RKO (cell line): Measurements from ENCODE around the gene NFATC2IP.
"Not testable (repeated sequence)": the region's sequence is repeated elsewhere in the genome, so short reads cannot be mapped to it uniquely, and the experiment has no call there.

Experiments used
- DNase-seq: peaks from one replicate; pipeline ENCODE4 v3.0.0-alpha.2; 2016; ENCODE audit warnings: low spot score

NFATC2IP gene

DNA sequence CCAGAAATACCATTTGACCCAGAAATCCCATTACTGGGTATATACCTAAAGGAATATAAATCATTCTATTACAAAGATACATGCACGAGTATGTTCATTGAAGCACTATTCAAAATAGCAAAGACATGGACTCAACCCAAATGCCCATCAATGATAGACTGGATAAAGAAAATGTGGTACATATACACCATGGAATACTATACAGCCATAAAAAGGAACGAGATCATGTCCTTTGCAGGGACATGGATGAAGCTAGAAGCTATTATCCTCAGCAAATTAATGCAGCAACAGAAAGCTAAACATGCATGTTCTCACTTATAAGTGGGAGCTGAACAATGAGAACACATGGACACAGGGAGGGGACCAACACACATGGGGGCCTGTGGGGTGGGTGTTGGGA, 24.5 kb upstream of the NFATC2IP start:
- not testable (repeated sequence) for DNase-seq

GRCh38 chr16:28927815-28928214, 22.9 kb upstream of the NFATC2IP start:
- DNase-seq: no peak

DNA sequence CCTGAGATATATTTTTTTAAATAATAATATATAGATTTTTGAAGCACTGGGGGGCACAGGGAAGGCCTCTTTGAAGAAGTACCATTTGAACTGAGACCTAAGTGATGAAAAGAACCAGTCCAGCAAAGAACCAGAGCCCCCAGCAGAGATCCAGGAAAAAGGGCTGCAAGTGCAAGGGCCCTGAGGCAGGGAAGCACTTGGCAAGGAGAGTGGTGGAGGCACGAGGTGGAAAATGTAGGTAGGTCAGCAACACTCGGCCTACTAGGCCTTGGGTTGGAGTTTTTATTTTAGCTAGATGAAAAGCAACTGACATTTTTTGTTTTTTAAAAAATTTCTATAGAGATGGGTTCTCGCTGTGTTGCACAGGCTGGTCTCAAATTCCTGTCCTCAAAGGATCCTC, 20.5 kb upstream of the NFATC2IP start:
- DNase-seq: no peak

GRCh38 chr16:28930652-28931051, 20.1 kb upstream of the NFATC2IP start:
- no peak for DNase-seq

GRCh38 chr16:28931801-28932225, 18.9 kb upstream of the NFATC2IP start, which contains the start of gene CD19:
Gene CD19 (plus strand): TSS chr16:28931971. CDS start chr16:28932001, 30 bp downstream.
- no peak for DNase-seq

DNA sequence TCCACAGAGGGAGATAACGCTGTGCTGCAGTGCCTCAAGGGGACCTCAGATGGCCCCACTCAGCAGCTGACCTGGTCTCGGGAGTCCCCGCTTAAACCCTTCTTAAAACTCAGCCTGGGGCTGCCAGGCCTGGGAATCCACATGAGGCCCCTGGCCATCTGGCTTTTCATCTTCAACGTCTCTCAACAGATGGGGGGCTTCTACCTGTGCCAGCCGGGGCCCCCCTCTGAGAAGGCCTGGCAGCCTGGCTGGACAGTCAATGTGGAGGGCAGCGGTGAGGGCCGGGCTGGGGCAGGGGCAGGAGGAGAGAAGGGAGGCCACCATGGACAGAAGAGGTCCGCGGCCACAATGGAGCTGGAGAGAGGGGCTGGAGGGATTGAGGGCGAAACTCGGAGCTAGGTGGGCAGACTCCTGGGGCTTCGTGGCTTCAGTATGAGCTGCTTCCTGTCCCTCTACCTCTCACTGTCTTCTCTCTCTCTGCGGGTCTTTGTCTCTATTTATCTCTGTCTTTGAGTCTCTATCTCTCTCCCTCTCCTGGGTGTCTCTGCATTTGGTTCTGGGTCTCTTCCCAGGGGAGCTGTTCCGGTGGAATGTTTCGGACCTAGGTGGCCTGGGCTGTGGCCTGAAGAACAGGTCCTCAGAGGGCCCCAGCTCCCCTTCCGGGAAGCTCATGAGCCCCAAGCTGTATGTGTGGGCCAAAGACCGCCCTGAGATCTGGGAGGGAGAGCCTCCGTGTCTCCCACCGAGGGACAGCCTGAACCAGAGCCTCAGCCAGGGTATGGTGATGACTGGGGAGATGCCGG, 18.2 kb upstream of the NFATC2IP start:
- no peak for DNase-seq

DNA sequence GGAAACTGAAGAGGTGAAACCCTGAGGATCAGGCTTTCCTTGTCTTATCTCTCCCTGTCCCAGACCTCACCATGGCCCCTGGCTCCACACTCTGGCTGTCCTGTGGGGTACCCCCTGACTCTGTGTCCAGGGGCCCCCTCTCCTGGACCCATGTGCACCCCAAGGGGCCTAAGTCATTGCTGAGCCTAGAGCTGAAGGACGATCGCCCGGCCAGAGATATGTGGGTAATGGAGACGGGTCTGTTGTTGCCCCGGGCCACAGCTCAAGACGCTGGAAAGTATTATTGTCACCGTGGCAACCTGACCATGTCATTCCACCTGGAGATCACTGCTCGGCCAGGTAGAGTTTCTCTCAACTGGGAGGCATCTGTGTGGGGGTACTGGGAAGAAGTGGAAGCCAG, 17.6 kb upstream of the NFATC2IP start:
- no peak for DNase-seq

- DNase-seq: no peak
Observed at GRCh38 chr16:28935346-28935745, 15.4 kb upstream of the NFATC2IP start.

DNA sequence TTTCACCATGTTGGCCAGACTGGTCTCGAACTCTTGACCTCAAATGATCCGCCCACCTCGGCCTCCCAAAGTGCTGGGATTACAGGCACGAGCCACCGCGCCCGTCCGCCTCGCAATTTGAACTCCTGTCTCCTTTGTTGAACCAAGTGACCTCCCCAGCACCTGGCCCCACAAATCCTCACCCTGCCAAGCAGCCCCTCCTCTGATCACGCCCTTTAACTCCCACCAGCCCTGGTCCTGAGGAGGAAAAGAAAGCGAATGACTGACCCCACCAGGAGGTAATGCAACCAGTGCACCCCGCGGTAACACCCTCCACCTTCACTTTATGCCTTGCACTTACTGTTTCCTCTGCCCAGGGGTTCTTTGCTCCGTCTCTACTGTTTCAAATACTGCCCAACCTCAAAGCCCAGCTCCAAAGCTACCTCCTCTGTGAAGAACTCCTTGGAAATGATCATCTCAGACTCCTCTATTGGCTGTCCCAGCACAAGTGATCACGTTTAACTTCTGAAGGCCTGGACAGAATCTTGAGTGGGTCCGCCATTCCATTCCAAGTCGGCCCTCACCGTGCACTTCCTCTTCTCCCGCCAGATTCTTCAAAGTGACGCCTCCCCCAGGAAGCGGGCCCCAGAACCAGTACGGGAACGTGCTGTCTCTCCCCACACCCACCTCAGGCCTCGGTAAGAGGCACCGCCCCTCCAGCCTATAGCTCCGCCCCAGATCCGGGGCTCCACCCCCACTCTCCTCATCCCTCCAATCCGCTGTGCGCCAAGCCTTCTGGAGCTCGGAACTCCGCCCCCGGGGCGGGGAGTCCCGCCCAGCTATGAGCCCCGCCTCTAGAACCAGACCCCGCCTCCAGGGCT, 14.6 kb upstream of the NFATC2IP start:
- no peak for DNase-seq

- DNase-seq: no peak
Observed at GRCh38 chr16:28936784-28937155, 14.0 kb upstream of the NFATC2IP start.

DNA sequence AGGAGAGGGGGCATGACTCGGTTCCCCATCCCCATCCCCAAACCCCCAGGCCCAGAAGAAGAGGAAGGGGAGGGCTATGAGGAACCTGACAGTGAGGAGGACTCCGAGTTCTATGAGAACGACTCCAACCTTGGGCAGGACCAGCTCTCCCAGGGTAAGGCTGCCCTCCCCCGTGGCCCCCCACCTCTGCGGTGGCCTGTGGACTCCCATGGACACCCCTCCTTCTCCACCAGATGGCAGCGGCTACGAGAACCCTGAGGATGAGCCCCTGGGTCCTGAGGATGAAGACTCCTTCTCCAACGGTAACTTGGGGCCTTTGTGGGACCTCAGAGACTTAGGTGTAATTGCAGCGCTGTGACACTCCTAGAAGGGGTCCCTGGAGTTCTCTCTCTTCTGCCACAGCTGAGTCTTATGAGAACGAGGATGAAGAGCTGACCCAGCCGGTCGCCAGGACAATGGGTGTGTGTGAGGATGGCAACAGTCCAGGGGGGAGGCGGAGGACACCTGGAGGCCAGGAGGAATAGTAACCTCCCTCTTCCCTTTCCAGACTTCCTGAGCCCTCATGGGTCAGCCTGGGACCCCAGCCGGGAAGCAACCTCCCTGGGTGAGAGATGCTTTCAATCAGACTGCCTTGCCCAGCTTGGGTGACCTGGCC, 13.4 kb upstream of the NFATC2IP start:
- no peak for DNase-seq

- DNase-seq: no peak
Observed at GRCh38 chr16:28938721-28939120, 12.0 kb upstream of the NFATC2IP start.

GRCh38 chr16:28939825-28940224, 10.9 kb upstream of the NFATC2IP start:
- DNase-seq: not testable (repeated sequence)

- no peak for DNase-seq
Observed at GRCh38 chr16:28943281-28943680, 7.5 kb upstream of the NFATC2IP start.

DNA sequence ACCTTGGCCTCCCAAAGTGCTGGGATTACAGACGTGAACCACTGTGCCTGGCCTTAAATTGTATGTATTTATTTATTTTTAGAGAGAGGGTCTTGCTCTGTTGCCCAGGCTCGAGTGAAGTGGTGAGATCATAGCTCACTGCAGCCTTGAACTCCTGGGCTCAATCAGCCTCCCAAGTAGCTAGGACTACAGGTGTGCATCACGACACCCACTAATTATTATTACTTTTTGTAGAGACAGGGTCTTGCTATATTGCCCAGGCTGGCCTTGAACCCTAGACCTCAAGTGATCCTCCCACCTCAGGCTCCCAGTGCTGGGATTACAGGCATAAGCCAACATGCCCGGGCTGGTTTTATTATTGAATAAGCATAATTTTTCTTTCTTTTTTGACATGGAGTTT, 4.1 kb upstream of the NFATC2IP start:
- DNase-seq: no peak

GRCh38 chr16:28951410-28951943, 740 bp downstream of the NFATC2IP start:
- DNase-seq: peak; percentile 24

GRCh38 chr16:28958216-28958615, 7.5 kb downstream of the NFATC2IP start:
- DNase-seq: no peak

- DNase-seq: no peak
Observed at GRCh38 chr16:28958836-28959235, 8.1 kb downstream of the NFATC2IP start.

- DNase-seq: no peak
Observed at GRCh38 chr16:28964072-28964471, 13.3 kb downstream of the NFATC2IP start.

- DNase-seq: no peak
Observed at GRCh38 chr16:28964496-28964895, 13.8 kb downstream of the NFATC2IP start.

DNA sequence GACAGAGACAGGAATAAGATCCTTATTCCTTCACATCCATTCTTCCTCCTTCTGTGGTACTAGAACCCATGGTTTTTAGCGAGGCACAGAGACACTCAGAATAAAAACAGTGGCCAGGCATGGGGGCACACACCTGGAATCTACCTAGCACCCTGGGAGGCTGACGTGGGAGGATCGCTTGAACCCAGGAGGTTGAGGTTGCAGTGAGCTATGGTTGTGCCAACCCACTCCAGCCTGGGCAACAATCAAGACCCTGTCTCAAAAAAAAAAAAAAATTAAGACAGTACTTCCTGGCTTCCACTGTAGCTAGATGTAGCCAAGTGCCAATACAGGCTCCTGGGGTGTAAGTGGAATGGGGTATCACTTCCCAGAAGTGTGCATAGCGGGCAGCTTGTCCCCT, 16.4 kb downstream of the NFATC2IP start:
- no peak for DNase-seq

GRCh38 chr16:28969696-28970095, 19.0 kb downstream of the NFATC2IP start:
- not testable (repeated sequence) for DNase-seq
